HL-60/S4 treated with phorbol 12-myristate 13-acetate at 8.2 ng/mL for 4 days and 3 days (cell line): Measurements from ENCODE around the gene GALNT15.

Source experiments
- in situ Hi-C: fragments of 300-500 bp; cut with MboI; formaldehyde crosslinking; loops from 2 replicates; pipeline ENCODE4 v1.15.0; 2022; ENCODE audit warnings: low sequenced_read_pairs

The GALNT15 gene

DNA sequence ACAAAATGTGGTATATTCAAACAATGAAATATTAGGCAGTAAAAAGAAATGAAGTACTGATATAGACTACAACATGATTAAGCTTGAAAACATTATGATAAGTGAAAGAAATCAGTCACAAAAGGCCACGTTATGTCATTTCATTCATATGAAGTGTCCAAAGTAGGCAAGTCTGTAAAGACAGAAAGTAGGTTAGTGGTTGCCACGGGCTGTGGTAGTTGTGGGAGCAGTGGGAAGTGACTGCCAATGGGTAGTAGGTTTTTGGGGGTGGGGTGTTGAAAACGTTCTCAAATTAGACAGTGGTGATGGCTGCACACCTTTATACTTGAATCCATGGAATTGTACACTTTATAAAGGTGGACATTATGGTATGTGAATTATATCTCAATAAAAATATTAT lies 12.1 kb downstream of the GALNT15 start:
- in situ Hi-C loops, result no loop called here

DNA sequence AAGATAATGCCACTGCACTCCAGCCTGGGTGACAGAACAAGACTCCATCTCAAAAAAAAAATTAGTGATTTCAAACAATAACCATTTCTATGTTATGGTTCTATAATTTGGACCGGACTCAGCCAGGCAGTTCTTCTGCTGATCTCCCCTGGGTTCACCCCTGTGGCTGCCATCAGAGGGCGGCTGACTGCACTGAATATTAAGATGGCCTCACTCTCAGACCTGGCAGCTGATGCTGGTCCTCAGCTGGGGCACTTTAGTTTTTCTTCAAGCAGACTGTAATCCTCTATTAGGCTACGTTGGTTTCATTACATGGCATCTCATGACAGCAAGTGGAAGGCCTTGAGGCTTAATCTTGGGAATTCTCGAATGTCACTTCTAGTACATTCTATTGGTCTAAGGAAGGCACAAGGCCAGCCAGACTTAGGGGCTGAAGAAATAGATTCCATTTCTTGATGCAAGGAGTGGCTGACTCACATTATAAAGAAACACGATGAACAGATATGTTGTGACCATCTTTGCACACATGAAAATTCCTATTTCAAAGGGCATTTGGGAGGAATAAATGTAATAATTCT lies 12.8 kb downstream of the GALNT15 start:
- in situ Hi-C loops, result no loop called here

DNA sequence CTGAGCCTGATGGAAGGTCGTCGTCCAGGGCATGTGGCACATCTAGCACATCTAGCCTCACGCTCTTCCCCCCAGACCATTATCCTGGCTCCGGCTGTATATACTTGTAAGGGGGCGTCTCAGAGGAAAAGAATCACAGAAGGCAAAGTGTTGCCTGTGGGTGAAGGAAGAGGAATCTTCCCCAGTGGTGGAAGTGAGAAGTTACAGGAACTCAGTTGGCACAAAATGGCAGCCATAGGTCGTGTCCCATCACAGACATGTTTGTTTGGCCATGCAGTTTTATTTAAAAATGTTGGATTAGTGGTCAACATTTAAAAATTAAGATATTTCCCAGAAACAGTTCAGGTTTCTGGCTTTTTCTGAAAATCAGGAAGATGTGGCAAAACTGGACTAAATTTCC lies 13.6 kb downstream of the GALNT15 start:
- in situ Hi-C loops, result no loop called here

DNA sequence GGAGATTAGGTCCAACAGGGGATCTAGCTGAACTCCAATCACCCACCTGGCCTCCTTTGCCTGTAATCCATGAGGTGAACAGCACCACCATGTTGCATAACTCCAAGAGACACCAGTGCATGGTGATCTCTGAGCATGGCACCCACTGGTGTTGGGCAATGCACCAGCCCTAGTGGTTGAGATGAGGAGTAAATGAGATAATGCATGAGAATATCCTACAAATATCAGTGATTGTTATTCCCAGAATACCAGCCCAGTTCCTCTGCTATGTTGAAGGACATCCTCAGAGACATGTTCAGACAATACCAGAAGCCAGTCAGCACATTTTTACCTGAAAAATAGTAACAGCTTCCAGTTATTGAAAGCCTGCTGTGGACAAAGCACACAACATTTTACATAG lies 14.7 kb downstream of the GALNT15 start:
- in situ Hi-C loops, result no loop called here

DNA sequence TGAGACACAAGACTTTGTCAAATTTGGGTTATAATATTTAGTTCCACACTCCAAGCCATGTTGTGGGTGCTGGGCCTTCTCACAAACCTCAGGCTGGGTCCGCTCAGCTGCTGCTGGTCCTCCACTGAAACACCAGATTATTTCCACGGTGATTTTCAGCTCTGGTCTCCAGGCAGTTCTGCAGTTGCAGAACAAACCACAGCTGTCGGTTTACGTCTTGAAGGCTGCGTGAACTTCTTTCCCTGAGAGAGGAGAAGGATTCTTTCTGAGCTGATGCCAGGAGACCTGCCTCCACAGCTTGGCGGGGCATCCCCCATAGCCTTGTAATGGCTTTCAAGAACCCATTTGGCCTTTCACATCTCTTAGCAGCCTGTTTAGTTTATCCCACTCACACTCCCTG lies 16.2 kb downstream of the GALNT15 start:
- in situ Hi-C loops, result no loop called here

DNA sequence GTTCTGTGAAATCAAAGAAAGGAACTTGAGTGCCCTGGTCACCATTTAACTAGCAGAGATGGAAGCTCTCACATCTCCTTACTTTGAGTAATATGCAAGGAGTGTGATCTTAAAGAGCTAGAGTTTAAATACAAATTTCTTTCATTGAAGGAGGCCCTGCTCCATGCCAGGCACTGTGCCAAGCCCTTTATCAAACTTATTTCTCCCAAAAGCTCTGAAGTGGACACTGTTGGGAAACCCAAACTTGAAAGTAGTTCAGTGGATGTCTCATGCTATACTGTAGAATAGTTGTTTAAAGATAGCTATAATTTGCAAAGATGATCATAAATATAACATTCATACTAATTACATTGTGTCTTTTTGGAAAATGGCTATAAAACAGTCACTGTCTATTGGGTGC lies 17.1 kb downstream of the GALNT15 start:
- in situ Hi-C loops, result no loop called here

DNA sequence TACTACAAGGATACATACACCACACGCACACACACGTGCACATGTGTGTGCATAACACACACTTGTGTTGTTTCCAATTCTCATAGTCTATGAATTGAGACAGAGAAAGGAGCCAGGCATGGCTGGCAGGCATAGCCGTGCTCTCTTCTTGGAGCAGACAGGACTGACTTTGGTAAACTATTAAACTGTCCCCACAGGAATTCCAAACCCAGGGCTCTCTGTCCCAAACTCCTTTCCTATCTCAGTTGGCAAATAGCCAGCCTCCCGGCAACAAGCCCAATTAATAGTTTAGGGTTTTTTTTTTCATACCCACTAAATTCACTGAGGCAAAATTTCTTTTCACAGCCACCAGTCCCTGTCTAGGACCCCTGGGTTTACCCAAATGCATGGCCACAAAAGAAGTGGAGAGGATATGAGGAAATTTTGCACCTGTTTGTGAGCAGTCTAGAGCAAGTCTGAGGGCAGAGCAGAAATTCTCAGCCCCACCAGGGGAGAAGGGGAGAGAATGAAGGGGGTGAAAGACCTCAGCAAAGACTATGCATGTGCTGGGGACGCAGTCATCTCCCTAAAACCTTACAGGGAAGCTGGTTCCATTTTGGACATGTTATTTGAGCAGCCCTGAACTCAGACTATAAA lies 17.8 kb downstream of the GALNT15 start:
- in situ Hi-C loops, result no loop called here

DNA sequence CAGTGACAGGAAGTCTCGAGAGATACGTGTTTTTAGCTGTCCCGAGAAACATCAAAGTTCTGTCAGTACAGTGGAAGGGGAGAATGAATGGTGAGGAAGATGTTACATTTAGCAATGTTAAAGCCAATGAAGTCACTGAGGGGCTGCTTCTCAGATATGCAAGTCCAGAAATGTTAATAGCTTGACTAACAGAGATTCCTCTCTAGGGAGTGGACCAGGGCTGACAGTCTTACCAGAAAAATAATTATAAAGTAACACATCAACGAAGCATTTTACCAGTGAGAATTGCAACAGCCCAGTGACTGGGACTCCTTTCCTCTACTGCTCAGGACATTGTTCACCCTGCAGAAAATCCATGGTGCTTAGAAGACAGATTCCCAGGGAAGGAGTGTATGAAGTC lies 23.9 kb downstream of the GALNT15 start:
- in situ Hi-C loops, result no loop called here

DNA sequence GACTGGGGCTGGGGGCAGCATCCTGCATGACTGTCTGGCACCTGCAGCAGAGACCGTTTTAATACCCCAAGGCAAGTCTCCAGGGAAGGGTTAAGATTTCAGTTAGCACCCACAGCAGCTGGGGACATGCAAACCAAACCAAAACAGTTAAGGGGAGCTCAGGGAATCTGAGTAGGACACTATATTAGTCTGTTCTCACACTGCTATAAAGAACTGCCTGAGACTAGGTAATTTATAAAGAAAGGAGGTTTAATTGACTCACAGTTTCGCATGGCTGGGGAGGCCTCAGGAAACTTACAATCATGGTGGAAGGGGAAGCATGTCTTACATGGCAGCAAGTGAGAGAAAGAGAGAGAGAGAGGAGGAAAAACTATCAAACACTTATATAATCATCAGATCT lies 25.3 kb downstream of the GALNT15 start:
- in situ Hi-C loops, result no loop called here

DNA sequence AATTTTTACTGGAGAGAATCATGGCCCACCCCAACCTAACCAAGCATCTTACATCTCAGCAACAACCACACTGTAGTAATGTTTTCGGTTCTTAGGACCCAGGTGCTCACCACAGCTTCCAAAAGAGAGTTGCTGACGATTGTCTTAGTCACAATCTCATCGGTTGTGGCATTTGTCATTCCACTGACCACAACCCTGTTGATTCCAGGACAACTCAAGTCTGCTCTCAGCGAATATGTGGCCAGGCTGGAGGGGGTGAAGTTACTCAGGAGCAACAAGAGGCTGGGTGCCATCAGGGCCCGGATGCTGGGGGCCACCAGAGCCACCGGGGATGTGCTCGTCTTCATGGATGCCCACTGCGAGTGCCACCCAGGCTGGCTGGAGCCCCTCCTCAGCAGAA lies 25.9 kb downstream of the GALNT15 start:
- in situ Hi-C loops, result no loop called here

DNA sequence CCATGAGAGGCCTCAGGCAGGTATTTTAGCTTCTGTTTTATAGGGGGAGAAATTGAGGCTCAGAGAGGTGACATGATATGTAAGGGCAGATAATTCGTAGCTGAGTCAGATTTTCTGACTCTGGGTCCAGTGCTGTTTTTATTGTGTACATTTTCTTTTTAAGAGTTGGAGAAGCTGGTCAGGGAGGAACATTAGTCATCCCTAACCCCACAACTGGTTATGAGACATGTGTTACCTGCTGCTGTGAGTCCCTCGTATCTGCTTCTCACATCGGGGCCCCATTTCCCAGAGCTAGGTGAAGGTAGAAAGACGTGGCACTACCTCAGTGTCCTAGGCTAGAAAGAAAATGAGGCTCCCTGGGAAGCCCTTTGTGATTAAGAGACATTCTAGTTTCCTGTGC lies 28.6 kb downstream of the GALNT15 start:
- in situ Hi-C loops, result no loop called here

DNA sequence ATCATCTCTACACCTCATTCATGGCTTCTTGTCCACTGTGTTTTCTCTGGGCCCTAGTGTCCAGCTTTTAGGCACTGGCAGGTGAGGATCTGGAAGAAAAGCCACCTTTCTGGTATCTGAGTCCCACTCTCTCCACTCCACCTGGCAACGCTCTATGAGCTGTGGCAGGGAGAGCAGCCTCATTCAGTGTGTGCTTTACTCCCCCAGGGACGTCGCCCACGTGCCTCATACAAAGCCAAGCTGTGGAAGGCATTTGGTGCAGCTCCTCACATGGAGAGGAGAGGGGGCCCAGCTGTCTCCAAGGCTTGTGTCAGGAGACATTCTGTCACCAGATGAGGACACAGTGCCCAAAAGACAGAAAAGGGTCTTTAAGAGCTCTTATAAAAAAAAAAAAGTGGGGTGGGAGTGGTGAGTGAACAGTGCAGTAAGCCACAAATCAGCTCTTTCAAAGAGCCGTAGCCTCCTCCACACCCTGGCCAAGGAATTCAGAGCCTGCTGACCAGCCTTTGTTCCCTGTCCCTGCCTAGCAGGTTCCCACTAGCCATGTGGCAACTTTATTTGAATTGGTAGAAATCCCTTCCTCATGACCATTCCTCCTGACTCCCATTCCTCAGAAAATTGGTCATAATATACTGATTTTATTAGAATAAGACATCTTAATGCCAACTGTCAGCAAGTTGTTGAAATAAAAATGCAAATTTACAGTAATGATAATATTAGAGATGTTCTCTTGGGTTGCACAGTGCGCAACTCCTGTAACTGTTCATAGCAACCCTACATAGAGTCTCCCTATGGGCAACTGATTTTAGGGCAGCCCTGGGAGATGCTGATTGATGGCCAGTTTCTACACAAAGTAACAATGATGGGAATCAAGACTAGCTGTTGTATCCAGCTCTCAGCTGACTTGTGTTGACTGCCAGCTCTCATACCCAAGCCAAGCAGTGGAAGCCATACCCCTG lies 29.5 kb downstream of the GALNT15 start:
- in situ Hi-C loops, result no loop called here

DNA sequence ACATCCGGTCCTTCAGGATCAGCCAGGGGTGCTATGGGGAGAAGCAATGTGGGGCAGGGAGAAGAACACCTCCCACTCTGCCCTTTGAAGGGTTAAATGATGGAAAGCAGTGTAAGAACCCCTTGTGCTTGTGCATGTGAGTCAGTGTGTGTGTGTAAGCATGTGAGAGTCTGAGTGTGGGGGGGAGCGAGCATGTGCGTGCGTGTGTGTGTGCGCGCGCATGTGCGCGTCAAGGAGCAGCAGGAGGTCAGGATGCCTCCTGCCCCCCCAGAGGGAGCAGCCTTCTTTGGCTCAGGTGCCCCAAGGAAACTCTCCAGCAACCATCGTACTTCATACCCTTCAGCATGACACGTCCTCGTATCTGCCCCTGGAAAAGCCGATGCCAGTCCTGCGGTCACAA lies 30.3 kb downstream of the GALNT15 start:
- in situ Hi-C loops, result no loop called here

DNA sequence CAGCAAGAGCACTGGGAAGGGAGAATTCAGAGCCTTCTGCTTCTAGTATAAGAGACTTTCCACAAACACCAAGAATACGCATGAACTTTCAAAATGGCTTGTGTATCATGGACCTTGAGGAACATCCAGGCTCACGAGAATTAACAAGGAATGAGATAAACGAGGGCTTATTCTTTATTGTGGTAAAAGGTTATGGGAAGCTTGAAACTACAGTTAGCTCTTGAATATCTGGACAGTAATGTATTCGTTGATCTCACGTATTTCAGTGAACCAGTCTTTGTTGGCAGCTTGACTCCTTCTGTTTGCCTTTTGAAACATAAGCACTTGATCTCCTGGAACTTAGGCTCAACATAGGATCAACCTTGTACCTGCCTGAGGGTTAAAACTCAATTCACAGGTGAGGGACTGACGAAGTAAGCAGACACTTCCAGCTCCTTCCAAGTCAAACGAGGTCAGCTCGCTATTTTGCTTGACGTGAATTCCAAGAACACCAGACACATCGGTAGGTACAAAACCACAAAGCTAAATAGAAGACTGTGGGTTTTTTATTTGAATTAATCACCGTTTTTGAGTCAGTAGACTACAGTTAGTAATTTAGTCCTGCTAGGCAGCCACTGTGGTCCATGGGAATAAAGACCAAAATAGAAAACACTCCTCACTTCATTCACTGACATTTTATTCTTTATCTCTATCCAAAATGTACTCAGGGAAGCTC lies 30.8 kb downstream of the GALNT15 start:
- in situ Hi-C loops, result no loop called here

DNA sequence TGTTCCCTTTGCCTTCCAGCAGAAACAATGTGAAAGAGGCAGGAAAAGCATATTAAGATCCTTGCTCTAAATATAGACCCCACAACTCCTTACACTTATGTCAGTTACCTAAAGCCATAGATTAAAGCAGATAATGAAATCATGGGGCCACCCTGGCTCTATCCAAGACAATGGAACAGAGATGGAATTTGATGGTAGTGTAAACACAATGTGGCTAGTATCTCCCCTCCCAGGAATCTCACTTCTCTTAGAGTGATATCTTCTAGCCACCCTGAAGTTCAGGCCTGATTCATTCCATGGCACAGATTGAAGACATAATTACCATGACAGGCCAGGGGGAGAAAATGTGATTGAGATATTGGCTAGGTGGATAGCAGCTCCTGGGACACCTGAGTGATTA lies 32.6 kb downstream of the GALNT15 start:
- in situ Hi-C loops, result no loop called here

DNA sequence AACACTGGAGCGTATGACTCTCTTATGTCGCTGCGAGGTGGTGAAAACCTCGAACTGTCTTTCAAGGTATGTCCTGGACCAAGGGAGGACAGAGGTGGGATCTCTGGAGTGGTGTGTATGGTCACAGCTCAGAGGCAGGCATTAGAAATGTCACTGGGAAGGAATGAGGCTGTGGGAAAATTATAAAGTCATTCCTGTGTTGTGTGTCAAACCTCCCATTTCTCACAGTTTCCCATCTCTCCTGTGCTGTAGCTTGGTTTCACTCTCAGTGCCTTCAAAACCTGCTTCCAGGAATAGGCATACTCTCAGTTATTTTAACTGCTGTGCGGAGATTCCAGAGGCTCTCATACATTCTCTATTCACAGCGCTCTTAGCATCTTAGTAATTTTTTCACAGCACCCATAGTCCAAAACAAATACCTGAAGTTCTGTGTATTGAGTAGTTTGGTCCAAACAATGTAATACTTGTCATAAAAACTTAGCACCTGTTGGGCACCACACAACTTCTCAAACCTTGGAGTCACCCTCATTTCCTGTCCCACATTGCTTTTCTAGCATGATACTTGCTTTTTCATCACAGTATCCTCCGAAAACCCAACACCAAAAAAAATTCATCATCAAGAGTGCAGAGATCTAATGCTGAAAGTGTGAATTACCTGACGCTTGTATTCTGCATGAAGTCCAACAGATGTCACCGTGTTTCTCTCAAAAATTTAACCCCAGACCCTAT lies 36.9 kb downstream of the GALNT15 start:
- in situ Hi-C loops, result no loop called here

DNA sequence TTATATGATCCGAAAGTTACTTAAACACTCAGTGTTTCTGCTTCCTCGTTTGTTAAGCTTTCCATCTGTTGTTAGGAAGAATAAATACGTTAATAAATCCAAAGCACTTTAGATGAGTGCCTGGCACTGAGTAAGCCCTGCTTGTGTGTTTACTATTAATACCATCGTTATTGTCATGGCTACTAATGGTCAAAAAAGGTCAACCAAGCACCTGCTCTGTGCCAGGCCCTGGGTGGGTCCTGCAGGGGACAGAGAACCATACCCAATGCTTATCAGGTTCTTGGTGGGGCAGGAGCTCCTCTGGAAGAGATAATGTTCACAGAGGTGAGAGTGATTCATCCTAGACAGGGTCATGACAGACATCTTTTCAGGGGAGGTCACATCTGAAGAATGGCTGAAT lies 39.9 kb downstream of the GALNT15 start:
- in situ Hi-C loops, result no loop called here

DNA sequence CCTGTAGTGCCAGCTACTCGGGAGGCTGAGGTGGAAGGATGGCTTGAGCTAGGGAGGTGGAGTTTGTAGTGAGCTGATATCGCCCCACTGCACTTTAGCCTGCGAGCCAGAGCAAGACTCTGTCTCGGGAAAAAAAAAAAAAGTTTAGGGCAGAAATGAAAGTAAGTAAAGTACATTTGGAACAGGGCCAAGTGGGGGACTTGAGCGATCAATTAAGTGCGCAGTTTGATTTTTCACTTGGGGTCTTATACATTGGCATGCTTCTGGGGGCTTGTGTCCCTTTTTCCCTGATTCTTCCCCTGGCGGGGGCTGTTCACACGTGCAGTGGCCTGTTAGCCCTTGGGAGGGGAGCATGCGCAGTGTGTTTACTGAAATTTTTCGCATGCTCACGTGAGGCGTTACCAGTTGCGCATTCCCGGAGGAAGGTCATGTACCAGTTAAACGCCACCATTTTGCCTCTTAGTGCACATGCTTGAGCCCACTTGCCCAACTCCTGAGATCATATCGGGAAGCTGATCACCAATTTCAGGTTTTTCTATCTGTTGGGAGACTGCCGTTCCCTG lies 42.0 kb downstream of the GALNT15 start:
- in situ Hi-C loops, result no loop called here

DNA sequence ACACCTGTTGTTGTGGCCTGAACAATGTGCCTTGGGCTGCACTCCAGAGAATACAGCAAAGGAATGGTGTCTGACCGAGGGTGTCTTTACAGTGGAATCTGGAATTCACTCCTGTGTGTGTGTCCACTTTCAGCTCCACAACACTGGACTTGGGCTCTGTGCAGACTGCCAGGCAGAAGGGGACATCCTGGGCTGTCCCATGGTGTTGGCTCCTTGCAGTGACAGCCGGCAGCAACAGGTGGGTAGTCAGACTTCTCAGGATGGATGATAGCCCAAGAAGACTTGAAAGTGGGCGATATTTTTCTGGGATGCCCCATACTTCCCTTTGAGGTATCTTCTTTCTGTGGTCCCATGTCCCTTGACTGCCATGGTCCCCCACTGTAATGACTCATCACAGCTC lies 45.3 kb downstream of the GALNT15 start:
- in situ Hi-C loops, result no loop called here

DNA sequence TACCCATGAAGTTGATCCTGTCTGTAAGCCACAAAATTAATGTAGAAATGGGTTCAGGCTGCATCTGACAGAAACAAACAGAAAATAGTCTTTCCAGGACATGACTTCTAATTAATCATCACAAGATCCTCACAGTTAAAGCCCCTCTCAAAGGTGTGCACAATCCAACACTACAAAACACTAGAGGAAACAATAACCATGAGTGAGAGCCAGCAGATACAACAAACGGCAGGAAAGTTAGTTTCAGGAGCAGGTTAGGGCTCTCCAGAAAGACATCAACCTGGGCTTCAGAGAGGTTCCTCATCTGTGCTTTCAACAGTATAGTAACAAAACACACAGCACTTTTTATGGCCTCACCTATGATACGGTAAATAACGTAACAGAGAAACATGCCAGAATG lies 47.5 kb downstream of the GALNT15 start:
- in situ Hi-C loops, result no loop called here
